Heart right ventricle (tissue), 16 donors: ENCODE measurements around the gene VPS51. TPM values are rescaled to one million over a fixed set of nuclear protein-coding genes. Genes with fewer than 3 reads are reported as not detected.

ENCODE experiments used
- ATAC-seq, 8 donors: fragments of 200-7000 bp; cut with Tn5 transposase; one replicate each; pipeline ENCODE4 v1.9.1; 2020; ENCODE audit warnings: mild to moderate bottlenecking in 8 of 8, moderate library complexity in 8 of 8, moderate number of reproducible peaks in 1 of 8
- DNase-seq, 2 donors: peaks; one replicate each; pipeline ENCODE4 v3.0.0-alpha.2; 2020
- H3K27ac ChIP-seq, 10 donors: fragments of 200-600 bp; sonication (generic) in 2 of 10; one replicate each; pipeline versions ENCODE4 v1.5.0 to v1.8.0; 2020 to 2022; ENCODE audit warnings: mild to moderate bottlenecking in 3 of 10
- H3K27me3 ChIP-seq, 7 donors: fragments of 200-600 bp; one replicate each; pipeline ENCODE4 v1.8.0; 2021 to 2022; ENCODE audit warnings: mild to moderate bottlenecking in 2 of 7
- H3K36me3 ChIP-seq, 9 donors: fragments of 200-600 bp; sonication (generic) in 1 of 9; one replicate each; pipeline versions ENCODE4 v1.5.0 to v1.8.0; 2020 to 2022; ENCODE audit warnings: mild to moderate bottlenecking in 2 of 9
- H3K4me1 ChIP-seq, 9 donors: fragments of 200-600 bp; sonication (generic) in 1 of 9; one replicate each; pipeline versions ENCODE4 v1.5.0 to v1.8.0; 2020 to 2022; ENCODE audit warnings: mild to moderate bottlenecking in 4 of 9
- H3K4me3 ChIP-seq, 10 donors: fragments of 200-600 bp; sonication (generic) in 2 of 10; one replicate each; pipeline versions ENCODE4 v1.5.0 to v1.8.0; 2020 to 2022; ENCODE audit warnings: mild to moderate bottlenecking in 7 of 10, moderate library complexity in 2 of 10
- H3K9me3 ChIP-seq, 11 donors: fragments of 200-600 bp in 10 of 11; sonication (generic) in 2 of 11; one replicate each; pipeline versions ENCODE4 v1.5.0 to v1.8.0; 2013 to 2022; ENCODE audit warnings: mild to moderate bottlenecking in 2 of 11, control low read depth in 1 of 11, moderate library complexity in 1 of 11
- WGBS, 2 donors: extraction: QIAGEN DNeasy Blood & Tissue Kit; methylation state at CpG; one replicate each; pipeline ENCODE4 v1.1.7; 2013; ENCODE audit warnings: inconsistent platforms in 1 of 2; 5-methylcytosine and 5-hydroxymethylcytosine counted together
- intact Hi-C, 10 donors: fragments of 100-400 bp; cut with DNase I; formaldehyde crosslinking; loops; one replicate each; pipeline versions ENCODE4 v1.11.1 to v1.14.2; 2022
- polyA plus RNA-seq, 2 donors: library from polyadenylated mRNA; stranded (reverse); fragments of 200-250 nt; gene quantifications; one replicate each; pipeline ENCODE4 v1.2.3, GENCODE V29; 2013
- total RNA-seq, 10 donors: library from RNA; stranded (reverse); fragmentation: NEBNext Ultra II Directional in 3 of 10; extraction: Animal tissue kit (Norgen Biotek cat#: 25700) in 3 of 10; gene quantifications; one replicate each; pipeline versions ENCODE4 v1.2.1 to v1.2.4, GENCODE V29; 2021 to 2023
- TF ChIP-seq, protein P1 (sequence below), 9 donors: fragments of 200-600 bp; sonication (generic) in 2 of 9; IDR thresholded peaks; one replicate each; pipeline versions ENCODE4 v1.5.0 to v1.8.0; 2021 to 2022; ENCODE audit warnings: antibody characterized with exemption in 9 of 9, mild to moderate bottlenecking in 5 of 9, moderate library complexity in 1 of 9
- donor health status: Arrhythmogenic right ventricular cardiomyopathy.
- donor health status: ischemic (EF 13 %, LVEDD 7.1; RV severe dilation, severe dysfunction).
- donor health status: healthy with polysubstance abuse.
- donor health status: DM: no; HTN: yes; CAD: no.
- donor health status: DM: no; HTN: no; CAD: no.
- donor health status: ischemic (EF 25% LVEDD 6.9; RV normal size, moderate dysfunction).
- donor health status: ischemic (EF 25% LVEDD 5.7; RV mildly dilated, moderate dysfunction).
- donor health status: healthy.
- donor health status: DM: yes; HTN: yes; CAD: no.
- donor health status: Ischemic cardiomyopathy.
- donor health status: ischemic (EF 35%, LVEDD 5.7; RV mildly dilated, moderate dysfunction).
- donor health status: nonischemic (EF 11% LVEDD 7.7; RV severe dilation, severe dysfunction).
- donor health status: DM: yes; HTN: yes; CAD: no.
- donor health status: PGD.
- donor health status: ischemic (EF 29% LVEDD 5.4; RV normal size, mild dysfunction).
- donor health status: nonischemic (EF 23%, LVEDD 6.1; RV moderate dilation, normal function).

Gene VPS51
- total and polyA plus RNA-seq, 12 donors: 79.2 to 123 (median 100) TPM

DNA sequence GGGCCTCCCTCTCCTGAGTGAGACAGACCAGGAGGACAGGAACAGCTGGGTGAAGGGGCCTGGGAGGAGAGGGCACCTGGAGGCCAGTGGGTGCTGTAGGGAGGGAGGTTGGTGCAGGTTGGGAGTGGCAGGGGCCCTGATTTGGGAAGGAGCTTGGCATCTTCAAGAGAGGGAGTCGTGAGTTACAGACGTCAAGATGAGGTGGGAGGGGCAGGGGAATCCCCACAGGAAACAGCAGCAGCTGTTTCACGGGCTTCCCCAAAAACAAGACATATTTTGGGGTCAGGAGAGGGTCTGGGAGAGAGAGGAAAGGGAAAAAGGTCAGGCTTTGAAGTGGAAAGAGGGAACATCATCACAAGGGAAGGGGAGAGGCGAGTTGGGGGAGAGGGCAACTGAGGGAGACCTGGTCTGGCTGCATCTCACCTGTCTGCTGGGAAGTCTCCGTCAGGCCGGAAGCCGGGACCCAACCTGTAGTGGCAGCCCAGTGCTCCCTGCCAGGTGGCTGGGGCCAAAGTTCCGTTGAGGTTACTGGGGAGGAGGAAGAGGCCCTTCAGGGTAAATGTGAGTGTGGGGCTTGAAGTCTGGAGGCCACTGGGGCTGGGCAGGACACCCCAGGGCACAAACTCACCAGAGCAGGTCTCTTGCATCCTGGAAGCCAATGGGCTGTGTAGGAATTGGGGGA is 42.0 kb upstream of the VPS51 start:
- DNase-seq: no peak
- Histone ChIP-seq H3K36me3 (no peaks in the 10 kb centered on the region), H3K9me3 (no peaks in the 10 kb centered on the region), H3K4me1 (no peaks in the 10 kb centered on the region), H3K4me3 (no peak overlapping the region), H3K27ac (no peak overlapping the region), H3K27me3 (no peaks in the 10 kb centered on the region)
- 42 to 49% methylated on average over 8 of the region's 8 CpGs for WGBS, 2 donors
- intact Hi-C loops: no loop called here
- no peak for ATAC-seq
- TF ChIP-seq, protein P1, sequence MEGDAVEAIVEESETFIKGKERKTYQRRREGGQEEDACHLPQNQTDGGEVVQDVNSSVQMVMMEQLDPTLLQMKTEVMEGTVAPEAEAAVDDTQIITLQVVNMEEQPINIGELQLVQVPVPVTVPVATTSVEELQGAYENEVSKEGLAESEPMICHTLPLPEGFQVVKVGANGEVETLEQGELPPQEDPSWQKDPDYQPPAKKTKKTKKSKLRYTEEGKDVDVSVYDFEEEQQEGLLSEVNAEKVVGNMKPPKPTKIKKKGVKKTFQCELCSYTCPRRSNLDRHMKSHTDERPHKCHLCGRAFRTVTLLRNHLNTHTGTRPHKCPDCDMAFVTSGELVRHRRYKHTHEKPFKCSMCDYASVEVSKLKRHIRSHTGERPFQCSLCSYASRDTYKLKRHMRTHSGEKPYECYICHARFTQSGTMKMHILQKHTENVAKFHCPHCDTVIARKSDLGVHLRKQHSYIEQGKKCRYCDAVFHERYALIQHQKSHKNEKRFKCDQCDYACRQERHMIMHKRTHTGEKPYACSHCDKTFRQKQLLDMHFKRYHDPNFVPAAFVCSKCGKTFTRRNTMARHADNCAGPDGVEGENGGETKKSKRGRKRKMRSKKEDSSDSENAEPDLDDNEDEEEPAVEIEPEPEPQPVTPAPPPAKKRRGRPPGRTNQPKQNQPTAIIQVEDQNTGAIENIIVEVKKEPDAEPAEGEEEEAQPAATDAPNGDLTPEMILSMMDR (IDR thresholded peaks at IDR 0.05): no peak

GRCh38 chr11:65055538-65055937 is 40.5 kb upstream of the VPS51 start:
- ATAC-seq (no peak), DNase-seq (no peak)
- Histone ChIP-seq H3K4me1 (no peaks in the 10 kb centered on the region), H3K4me3 (no peak overlapping the region), H3K36me3 (no peaks in the 10 kb centered on the region), H3K9me3 (no peaks in the 10 kb centered on the region), H3K27ac (no peak overlapping the region), H3K27me3 (no peaks in the 10 kb centered on the region)
- TF ChIP-seq, protein P1 (IDR thresholded peaks at IDR 0.05): no peak
- WGBS, 2 donors: 77 to 80% methylated on average over 1 of the region's 1 CpG
- intact Hi-C loops: no loop called here

GRCh38 chr11:65056999-65057398 is 39.0 kb upstream of the VPS51 start:
- 83 to 89% methylated on average over 6 of the region's 6 CpGs for WGBS, 2 donors
- DNase-seq (no peak), ATAC-seq (no peak)
- intact Hi-C loops: no loop called here
- Histone ChIP-seq H3K36me3 (no peaks in the 10 kb centered on the region), H3K27ac (no peak overlapping the region), H3K4me1 (no peaks in the 10 kb centered on the region), H3K27me3 (no peaks in the 10 kb centered on the region), H3K4me3 (no peak overlapping the region), H3K9me3 (no peaks in the 10 kb centered on the region)
- TF ChIP-seq, protein P1 (IDR thresholded peaks at IDR 0.05): no peak

- H3K27ac ChIP-seq: no peak overlapping the region
- H3K4me1 ChIP-seq: no peaks in the 10 kb centered on the region
- no peaks in the 10 kb centered on the region for H3K27me3 ChIP-seq
- WGBS, 2 donors: 89 to 92% methylated on average over 7 of the region's 7 CpGs
- DNase-seq: no peak
- H3K9me3 ChIP-seq: no peaks in the 10 kb centered on the region
- TF ChIP-seq, protein P1 (IDR thresholded peaks at IDR 0.05): no peak
- intact Hi-C loops: no loop called here
- no peak overlapping the region for H3K4me3 ChIP-seq
- no peak for ATAC-seq
- H3K36me3 ChIP-seq: no peaks in the 10 kb centered on the region
Measured at GRCh38 chr11:65057526-65057925, 38.5 kb upstream of the VPS51 start.
